Mucosa of descending colon (tissue), 3 donors: ENCODE measurements around the gene MYO7B. TPM values are rescaled to one million over a fixed set of nuclear protein-coding genes. Genes with fewer than 3 reads are reported as not detected.

ENCODE experiments used
- ATAC-seq: fragments of 200-7000 bp; cut with Tn5 transposase; one replicate; pipeline ENCODE4 v1.9.1; 2020; ENCODE audit warnings: mild to moderate bottlenecking, moderate library complexity
- DNase-seq, 3 donors: peaks; one replicate each; pipeline ENCODE4 v3.0.0-alpha.2; 2020
- H3K36me3 ChIP-seq: fragments of 200-600 bp; one replicate; pipeline ENCODE4 v1.8.0; 2021; ENCODE audit warnings: low read depth, mild to moderate bottlenecking
- H3K4me1 ChIP-seq: fragments of 200-600 bp; one replicate; pipeline ENCODE4 v1.8.0; 2021; ENCODE audit warnings: low read depth, mild to moderate bottlenecking
- H3K4me3 ChIP-seq: fragments of 200-600 bp; one replicate; pipeline ENCODE4 v1.8.0; 2021; ENCODE audit warnings: mild to moderate bottlenecking
- H3K9me3 ChIP-seq: fragments of 200-600 bp; one replicate; pipeline ENCODE4 v1.8.0; 2021; ENCODE audit warnings: mild to moderate bottlenecking
- intact Hi-C, 2 donors: fragments of 100-400 bp; cut with DNase I in 1 of 2; cut with micrococcal nuclease in 1 of 2; formaldehyde crosslinking; loops; one replicate each; pipeline versions ENCODE4 v1.11.0 to v1.11.1; 2022; cut with DNase I, micrococcal nuclease
- total RNA-seq, 3 donors: library from RNA; stranded (reverse); fragmentation: NEBNext Ultra II Directional in 2 of 3; extraction: Animal tissue kit (Norgen Biotek cat#: 25700) in 2 of 3; gene quantifications; one replicate each; pipeline versions ENCODE4 v1.2.1 to v1.2.4, GENCODE V29; 2021 to 2023
- TF ChIP-seq, protein P1 (sequence below): fragments of 200-600 bp; IDR thresholded peaks from one replicate; pipeline ENCODE4 v1.8.0; 2022; ENCODE audit warnings: antibody characterized with exemption, mild to moderate bottlenecking
- donor health status: DM: no; HTN: no; CAD: no; lungs with moderate emphysema.
- donor health status: DM: no; HTN: no; CAD: no.
- donor health status: DM: no; HTN: yes; CAD: no.

The MYO7B gene
- total RNA-seq, 3 donors from 2014 or later, result 118 to 305 (median 199) TPM

DNA sequence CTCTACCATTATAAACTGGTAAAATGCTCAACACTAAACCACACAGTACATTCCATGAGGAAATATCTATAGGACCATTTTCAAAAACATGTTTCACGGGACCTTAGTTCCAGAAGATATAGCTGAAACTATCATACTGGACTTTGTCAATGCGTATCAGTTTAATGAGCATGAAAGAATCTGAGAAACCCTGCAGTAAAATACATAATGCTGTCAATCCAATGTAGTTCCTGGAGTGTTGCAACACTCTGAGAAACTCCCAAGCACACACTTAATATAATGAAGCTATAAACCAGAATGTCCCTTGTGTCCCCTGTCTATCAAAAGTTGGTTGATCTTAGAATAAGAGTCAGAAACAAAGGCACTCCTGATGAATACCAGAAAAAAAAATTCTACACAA, 25.4 kb upstream of the MYO7B start:
- peaks cover 27% of the 10 kb centered on the region for H3K4me1 ChIP-seq
- DNase-seq (no peak), ATAC-seq (peak; percentile 91)
- TF ChIP-seq, protein P1, sequence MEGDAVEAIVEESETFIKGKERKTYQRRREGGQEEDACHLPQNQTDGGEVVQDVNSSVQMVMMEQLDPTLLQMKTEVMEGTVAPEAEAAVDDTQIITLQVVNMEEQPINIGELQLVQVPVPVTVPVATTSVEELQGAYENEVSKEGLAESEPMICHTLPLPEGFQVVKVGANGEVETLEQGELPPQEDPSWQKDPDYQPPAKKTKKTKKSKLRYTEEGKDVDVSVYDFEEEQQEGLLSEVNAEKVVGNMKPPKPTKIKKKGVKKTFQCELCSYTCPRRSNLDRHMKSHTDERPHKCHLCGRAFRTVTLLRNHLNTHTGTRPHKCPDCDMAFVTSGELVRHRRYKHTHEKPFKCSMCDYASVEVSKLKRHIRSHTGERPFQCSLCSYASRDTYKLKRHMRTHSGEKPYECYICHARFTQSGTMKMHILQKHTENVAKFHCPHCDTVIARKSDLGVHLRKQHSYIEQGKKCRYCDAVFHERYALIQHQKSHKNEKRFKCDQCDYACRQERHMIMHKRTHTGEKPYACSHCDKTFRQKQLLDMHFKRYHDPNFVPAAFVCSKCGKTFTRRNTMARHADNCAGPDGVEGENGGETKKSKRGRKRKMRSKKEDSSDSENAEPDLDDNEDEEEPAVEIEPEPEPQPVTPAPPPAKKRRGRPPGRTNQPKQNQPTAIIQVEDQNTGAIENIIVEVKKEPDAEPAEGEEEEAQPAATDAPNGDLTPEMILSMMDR, result no peak
- intact Hi-C loops, result no loop called here
- H3K36me3 ChIP-seq, result no peaks in the 10 kb centered on the region
- no peaks in the 10 kb centered on the region for H3K9me3 ChIP-seq
- no peak overlapping the region for H3K4me3 ChIP-seq

DNA sequence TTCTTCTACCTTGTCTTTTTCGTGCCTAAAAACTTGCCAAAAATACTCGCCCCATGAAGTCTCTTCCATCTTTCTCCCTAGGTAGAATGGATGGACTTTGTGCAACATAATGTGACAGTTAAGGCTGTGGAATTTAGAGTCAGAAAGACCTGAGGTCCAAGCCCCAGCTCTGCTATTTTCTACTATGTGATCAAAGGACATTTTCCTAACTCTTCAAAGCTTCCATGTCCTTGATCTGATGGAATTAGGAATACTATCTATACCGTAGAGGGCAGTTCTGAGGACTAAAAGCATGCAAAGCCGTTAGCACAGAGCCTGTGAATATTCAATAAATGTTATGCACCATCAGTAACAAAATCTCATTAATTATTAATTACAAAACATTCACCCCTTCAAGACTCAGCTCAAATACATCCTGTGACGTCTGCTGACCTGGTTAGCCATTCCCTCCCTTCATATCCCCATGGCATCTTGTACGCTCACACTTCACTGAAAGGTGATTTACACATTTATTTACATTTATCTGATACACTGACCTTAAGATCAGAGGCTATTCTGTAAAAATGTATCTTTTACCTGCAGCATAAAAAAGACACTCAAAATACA, 24.3 kb upstream of the MYO7B start:
- TF ChIP-seq, protein P1, result no peak
- intact Hi-C loops, result no loop called here
- no peak for ATAC-seq
- Histone ChIP-seq H3K4me3 (no peak overlapping the region), H3K4me1 (peaks cover 27% of the 10 kb centered on the region), H3K9me3 (no peaks in the 10 kb centered on the region), H3K36me3 (no peaks in the 10 kb centered on the region)
- DNase-seq, result no peak

DNA sequence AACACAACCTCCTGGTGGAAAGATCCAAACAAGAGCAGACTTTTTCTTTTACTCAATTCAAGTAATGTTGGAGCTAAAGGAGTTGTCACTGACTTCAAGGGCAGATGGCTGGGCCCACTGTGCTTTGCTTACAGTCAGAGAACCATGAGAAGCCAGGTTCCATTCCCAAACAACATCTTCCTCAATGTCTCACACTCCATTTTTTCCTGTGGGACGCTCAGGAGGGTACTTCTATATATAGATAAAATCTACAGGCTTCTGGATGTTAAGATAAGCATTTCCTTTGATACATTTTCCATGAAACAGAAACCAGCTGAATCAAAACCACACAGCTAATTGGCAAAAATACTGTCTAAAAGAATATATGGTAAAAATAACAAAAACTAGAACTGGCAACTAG, 23.6 kb upstream of the MYO7B start:
- H3K4me1 ChIP-seq, result peaks cover 27% of the 10 kb centered on the region
- H3K36me3 ChIP-seq, result no peaks in the 10 kb centered on the region
- no peak overlapping the region for H3K4me3 ChIP-seq
- H3K9me3 ChIP-seq, result no peaks in the 10 kb centered on the region
- ATAC-seq (no peak), DNase-seq (no peak)
- intact Hi-C loops, result no loop called here
- TF ChIP-seq, protein P1, result no peak

DNA sequence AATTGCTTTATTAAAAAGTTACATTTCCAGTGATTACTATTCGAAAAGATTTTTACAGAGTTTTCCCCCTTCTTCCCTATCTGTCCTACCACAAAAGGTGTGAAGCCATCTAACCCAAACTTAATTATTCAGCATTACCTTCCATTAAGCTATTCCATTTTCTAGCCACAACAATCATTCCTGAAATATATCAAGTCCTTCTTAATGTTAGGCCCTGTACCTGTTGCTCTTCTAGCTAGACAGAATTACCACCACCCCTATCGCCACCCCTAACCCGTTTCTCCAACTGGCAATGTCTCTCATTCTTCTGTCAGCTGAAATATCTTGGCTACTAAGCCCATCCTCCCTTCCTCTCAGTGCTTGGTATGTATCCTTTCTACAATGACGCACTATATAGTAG, 23.1 kb upstream of the MYO7B start:
- no peak for DNase-seq
- no peak for ATAC-seq
- no peak overlapping the region for H3K4me3 ChIP-seq
- no peaks in the 10 kb centered on the region for H3K9me3 ChIP-seq
- intact Hi-C loops, result no loop called here
- no peaks in the 10 kb centered on the region for H3K36me3 ChIP-seq
- TF ChIP-seq, protein P1, result no peak
- H3K4me1 ChIP-seq, result peaks cover 27% of the 10 kb centered on the region

DNA sequence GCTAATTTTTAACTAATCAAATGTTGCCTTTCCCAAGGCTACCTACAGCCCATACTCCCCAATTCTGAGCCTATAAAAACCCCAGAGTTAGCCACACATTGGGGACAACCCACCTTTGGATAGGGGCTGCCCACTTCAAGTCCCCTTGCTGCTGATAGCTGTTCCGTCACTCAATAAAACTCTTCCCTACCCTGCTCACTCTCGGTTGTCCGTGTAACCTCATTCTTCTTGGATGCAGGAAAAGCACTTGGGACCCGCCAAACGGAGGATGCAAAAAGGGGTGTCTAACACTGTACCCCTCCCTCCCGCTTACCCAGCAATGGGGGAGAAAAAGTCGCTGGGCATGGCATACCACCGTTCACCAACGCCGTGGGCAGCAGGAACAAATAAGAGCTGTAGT, 21.4 kb upstream of the MYO7B start:
- ATAC-seq, result no peak
- intact Hi-C loops, result no loop called here

More for the DNA sequence above, 21.4 kb upstream of the MYO7B start:
- peaks cover 16% of the 10 kb centered on the region for H3K4me1 ChIP-seq
- no peaks in the 10 kb centered on the region for H3K9me3 ChIP-seq
- no peaks in the 10 kb centered on the region for H3K36me3 ChIP-seq
- no peak overlapping the region for H3K4me3 ChIP-seq
- TF ChIP-seq, protein P1, result no peak
- DNase-seq, result no peak
